Neuronal stem cell (in vitro differentiated cells): ENCODE results near the gene CDC14A.
A peak's percentile ranks its signal among the peaks of the same experiment; 100 is the strongest.

Experiments used
- DNase-seq: peaks from one replicate; pipeline ENCODE4 v3.0.0-alpha.2; 2013; ENCODE audit warnings: low spot score
- H2AFZ ChIP-seq: one replicate; pipeline ENCODE4 v1.6.1; 2013; ENCODE audit warnings: mild to moderate bottlenecking, low read length, inconsistent platforms
- H2AK5ac ChIP-seq: 2 replicates; pipeline ENCODE4 v1.6.1; 2013; ENCODE audit warnings: low read depth, mild to moderate bottlenecking, inconsistent platforms, low read length, moderate library complexity, mixed read lengths
- H2BK120ac ChIP-seq: 2 replicates; pipeline ENCODE4 v1.6.1; 2013; ENCODE audit warnings: low read depth, mild to moderate bottlenecking, inconsistent platforms, low read length, moderate library complexity, mixed read lengths
- H2BK12ac ChIP-seq: one replicate; pipeline ENCODE4 v1.6.1; 2013; ENCODE audit warnings: low read length, inconsistent platforms
- H2BK15ac ChIP-seq: 2 replicates; pipeline ENCODE4 v1.6.1; 2013; ENCODE audit warnings: mild to moderate bottlenecking, low read length, inconsistent platforms, mixed read lengths
- H2BK5ac ChIP-seq: one replicate; pipeline ENCODE4 v1.6.1; 2013; ENCODE audit warnings: inconsistent platforms, mild to moderate bottlenecking, low read length, moderate library complexity
- H3K14ac ChIP-seq: one replicate; pipeline ENCODE4 v1.6.1; 2013; ENCODE audit warnings: low read length, inconsistent platforms
- H3K18ac ChIP-seq: 2 replicates; pipeline ENCODE4 v1.6.1; 2013; ENCODE audit warnings: low read length, inconsistent platforms
- H3K23ac ChIP-seq: 2 replicates; pipeline ENCODE4 v1.6.1; 2013; ENCODE audit warnings: low read depth, mild to moderate bottlenecking, mixed read lengths, low read length, inconsistent platforms; ENCODE audit not compliant: poor library complexity
- H3K27ac ChIP-seq: replicated peaks from 3 replicates; pipeline ENCODE4 v1.5.1; 2013; ENCODE audit warnings: low read length, inconsistent platforms
- H3K27me3 ChIP-seq, 3 experiments: 2 replicates each; pipeline ENCODE4 v1.6.1; 2013; ENCODE audit warnings: low read length in 3 of 3, mild to moderate bottlenecking in 2 of 3, inconsistent platforms in 1 of 3, low read depth in 1 of 3, mixed read lengths in 1 of 3, moderate library complexity in 1 of 3; ENCODE audit not compliant: control insufficient read depth in 3 of 3, insufficient read depth in 3 of 3
- H3K36me3 ChIP-seq, 2 donors: replicated peaks in 1 of 2; 2 replicates each; pipeline ENCODE4 v1.6.1; 2013; ENCODE audit warnings: low read length in 2 of 2; ENCODE audit not compliant: control insufficient read depth in 2 of 2, insufficient read depth in 2 of 2
- H3K4ac ChIP-seq: 2 replicates; pipeline ENCODE4 v1.6.1; 2013; ENCODE audit warnings: inconsistent platforms, mild to moderate bottlenecking, low read length, moderate library complexity
- H3K4me1 ChIP-seq, 2 donors: 1 replicate in 1 of 2; 2 replicates in 1 of 2; pipeline ENCODE4 v1.6.1; 2013; ENCODE audit warnings: low read length in 2 of 2, low read depth in 1 of 2; ENCODE audit not compliant: control insufficient read depth in 2 of 2, insufficient read depth in 1 of 2
- H3K4me2 ChIP-seq: one replicate; pipeline ENCODE4 v1.6.1; 2013; ENCODE audit warnings: mild to moderate bottlenecking, low read length, inconsistent platforms; ENCODE audit not compliant: insufficient read depth, poor library complexity, severe bottlenecking
- H3K4me3 ChIP-seq, 2 donors: 2 replicates each; pipeline ENCODE4 v1.5.1; 2013; ENCODE audit warnings: low read length in 2 of 2, mild to moderate bottlenecking in 2 of 2, inconsistent platforms in 1 of 2, moderate library complexity in 1 of 2
- H3K79me1 ChIP-seq: one replicate; pipeline ENCODE4 v1.6.1; 2013; ENCODE audit warnings: low read depth, mild to moderate bottlenecking, inconsistent platforms, low read length, moderate library complexity
- H3K9ac ChIP-seq: one replicate; pipeline ENCODE4 v1.6.1; 2013; ENCODE audit warnings: mild to moderate bottlenecking, low read depth, low read length, inconsistent platforms; ENCODE audit not compliant: poor library complexity
- H3K9me3 ChIP-seq, 2 donors: replicated peaks in 1 of 2; 2 replicates each; pipeline versions ENCODE3 to v1.6.1; 2013; ENCODE audit warnings: low read length in 2 of 2, mild to moderate bottlenecking in 2 of 2, inconsistent platforms in 1 of 2, low read depth in 1 of 2, mixed read lengths in 1 of 2, moderate library complexity in 1 of 2; ENCODE audit not compliant: control insufficient read depth in 2 of 2, insufficient read depth in 1 of 2
- H4K8ac ChIP-seq: one replicate; pipeline ENCODE4 v1.6.1; 2013; ENCODE audit warnings: low read depth, mild to moderate bottlenecking, inconsistent platforms, low read length, moderate library complexity
- H4K91ac ChIP-seq: one replicate; pipeline ENCODE4 v1.6.1; 2013; ENCODE audit warnings: low read length, low read depth, mild to moderate bottlenecking, inconsistent platforms; ENCODE audit not compliant: poor library complexity
- WGBS, 2 donors: extraction: QIAGEN DNeasy Blood & Tissue Kit; methylation state at CpG; one replicate each; pipeline ENCODE4 v1.1.7; 2013; ENCODE audit warnings: missing lambda C conversion rate in 2 of 2, mixed read lengths in 1 of 2; ENCODE audit not compliant: insufficient read length in 2 of 2, insufficient replicate concordance in 1 of 2; ENCODE audit errors: extremely low coverage in 2 of 2; 5-methylcytosine and 5-hydroxymethylcytosine counted together

The CDC14A gene

GRCh38 chr1:100419072-100419471, 66.8 kb downstream of the CDC14A start:
- no peak overlapping the region for H2BK5ac ChIP-seq
- peaks cover 0 to 8% of the 10 kb centered on the region in 2 donors for H3K36me3 ChIP-seq
- no peaks in the 10 kb centered on the region for H3K79me1 ChIP-seq
- H3K9me3 ChIP-seq = no peaks in the 10 kb centered on the region
- H2BK120ac ChIP-seq = no peak overlapping the region
- no peak overlapping the region for H4K91ac ChIP-seq
- H3K4me3 ChIP-seq = no peak overlapping the region
- no CpG with 5 or more reads among the region's 2 CpGs for WGBS, 2 donors
- no peak for DNase-seq
- H3K14ac ChIP-seq = no peak overlapping the region
- no peak overlapping the region for H2BK15ac ChIP-seq
- no peak overlapping the region for H3K18ac ChIP-seq
- H2AFZ ChIP-seq = no peak overlapping the region
- no peak overlapping the region for H3K27ac ChIP-seq
- H3K23ac ChIP-seq = no peak overlapping the region
- H3K27me3 ChIP-seq = no peaks in the 10 kb centered on the region
- no peak overlapping the region for H3K4ac ChIP-seq
- peaks cover 7 to 11% of the 10 kb centered on the region in 2 donors for H3K4me1 ChIP-seq
- no peak overlapping the region for H3K9ac ChIP-seq
- no peak overlapping the region for H3K4me2 ChIP-seq
- no peak overlapping the region for H2AK5ac ChIP-seq
- no peak overlapping the region for H4K8ac ChIP-seq
- H2BK12ac ChIP-seq = no peak overlapping the region

- Histone ChIP-seq H3K4me1 (peaks cover 7 to 11% of the 10 kb centered on the region in 2 donors), H3K9me3 (no peaks in the 10 kb centered on the region), H2AK5ac (no peak overlapping the region), H2BK120ac (no peak overlapping the region), H2BK15ac (no peak overlapping the region), H4K8ac (no peak overlapping the region), H3K4ac (no peak overlapping the region), H3K4me3 (no peak overlapping the region), H3K79me1 (no peaks in the 10 kb centered on the region), H3K27ac (peak overlapping the region; percentile 55), H2BK12ac (no peak overlapping the region), H4K91ac (no peak overlapping the region), H3K9ac (no peak overlapping the region), H2BK5ac (no peak overlapping the region), H3K14ac (no peak overlapping the region), H3K36me3 (peaks cover 0 to 3% of the 10 kb centered on the region in 2 donors), H2AFZ (no peak overlapping the region), H3K4me2 (no peak overlapping the region), H3K27me3 (no peaks in the 10 kb centered on the region), H3K18ac (no peak overlapping the region), H3K23ac (no peak overlapping the region)
- no CpG with 5 or more reads among the region's 2 CpGs for WGBS, 2 donors
- no peak for DNase-seq
Measured at GRCh38 chr1:100422065-100422464, 69.8 kb downstream of the CDC14A start.

- WGBS, 2 donors = no CpG with 5 or more reads among the region's 6 CpGs
- DNase-seq = no peak
Measured at GRCh38 chr1:100423832-100424337, 71.6 kb downstream of the CDC14A start.

GRCh38 chr1:100428160-100428559, 75.9 kb downstream of the CDC14A start:
- Histone ChIP-seq H3K4ac (no peak overlapping the region), H3K79me1 (no peaks in the 10 kb centered on the region), H3K4me3 (no peak overlapping the region), H3K23ac (no peak overlapping the region), H3K18ac (no peak overlapping the region), H4K91ac (no peak overlapping the region), H2BK5ac (no peak overlapping the region), H3K9me3 (no peaks in the 10 kb centered on the region), H2BK120ac (no peak overlapping the region), H3K14ac (no peak overlapping the region), H2AK5ac (no peak overlapping the region), H4K8ac (no peak overlapping the region), H3K27me3 (no peaks in the 10 kb centered on the region), H2AFZ (no peak overlapping the region), H3K9ac (no peak overlapping the region), H3K4me2 (no peak overlapping the region), H3K27ac (no peak overlapping the region), H2BK15ac (no peak overlapping the region), H2BK12ac (no peak overlapping the region), H3K4me1 (peaks cover 5 to 14% of the 10 kb centered on the region in 2 donors), H3K36me3 (no peaks in the 10 kb centered on the region)
- no peak for DNase-seq

More at GRCh38 chr1:100423832-100424337, 71.6 kb downstream of the CDC14A start:
- Histone ChIP-seq H2BK12ac (no peak overlapping the region), H3K27ac (no peak overlapping the region), H3K36me3 (no peaks in the 10 kb centered on the region), H3K79me1 (no peaks in the 10 kb centered on the region), H3K4me3 (no peak overlapping the region), H3K18ac (no peak overlapping the region), H2BK120ac (no peak overlapping the region), H2BK5ac (no peak overlapping the region), H3K23ac (no peak overlapping the region), H4K8ac (no peak overlapping the region), H2AFZ (no peak overlapping the region), H4K91ac (no peak overlapping the region), H3K9me3 (no peaks in the 10 kb centered on the region), H3K4ac (peak overlapping the region; percentile 44), H2AK5ac (no peak overlapping the region), H3K4me2 (no peak overlapping the region), H2BK15ac (no peak overlapping the region), H3K14ac (no peak overlapping the region), H3K4me1 (peaks cover 7 to 11% of the 10 kb centered on the region in 2 donors), H3K9ac (no peak overlapping the region), H3K27me3 (no peaks in the 10 kb centered on the region)
